HL-60 (cell line): ENCODE measurements around the gene GALNT1.

Experiments
- CTCF ChIP-seq: IDR thresholded peaks from one replicate; pipeline ENCODE4 v1.5.1; 2011; ENCODE audit warnings: low read length, control low read depth, inconsistent platforms; ENCODE audit not compliant: insufficient read depth
- GABPA ChIP-seq: IDR thresholded peaks from 2 replicates; pipeline ENCODE4 v1.6.1; 2012; ENCODE audit warnings: low read depth
- POLR2AphosphoS5 ChIP-seq: IDR thresholded peaks from 2 replicates; pipeline ENCODE4 v1.6.1; 2012; ENCODE audit warnings: low read depth
- REST ChIP-seq: IDR thresholded peaks from 2 replicates; pipeline ENCODE4 v1.6.1; 2012; ENCODE audit warnings: low read depth; ENCODE audit not compliant: insufficient replicate concordance
- SPI1 ChIP-seq: IDR thresholded peaks from 2 replicates; pipeline ENCODE4 v1.6.1; 2012; ENCODE audit warnings: low read depth, mild to moderate bottlenecking, borderline replicate concordance

- TF ChIP-seq CTCF (no peak), REST (no peak), POLR2AphosphoS5 (no peak), SPI1 (no peak), GABPA (no peak)
These were observed 21.7 kb upstream of the GALNT1 start for GRCh38 chr18:35559867-35560266.
